Adrenal gland (tissue), 12 donors: Measurements from ENCODE around the gene CTAGE1. TPM values are rescaled to one million over a fixed set of nuclear protein-coding genes. Genes with fewer than 3 reads are reported as not detected.

Source experiments
- DNase-seq, 7 donors: peaks; one replicate each; pipeline ENCODE4 v3.0.0-alpha.2; 2019 to 2020
- H3K27ac ChIP-seq, 5 donors: fragments of 200-600 bp; sonication (generic) in 4 of 5; 1 replicate in 3 of 5; 2 replicates in 2 of 5; pipeline versions ENCODE4 v1.5.1 to v1.8.0; 2016 to 2020; ENCODE audit warnings: mild to moderate bottlenecking in 1 of 5
- H3K27me3 ChIP-seq: fragments of 200-600 bp; 2 replicates; pipeline ENCODE4 v1.8.0; 2021
- H3K36me3 ChIP-seq, 2 donors: fragments of 200-600 bp; replicated peaks in 1 of 2; 1 replicate in 1 of 2; 2 replicates in 1 of 2; pipeline versions ENCODE4 v1.5.1 to v1.8.0; 2018 to 2022
- H3K4me1 ChIP-seq, 2 donors: fragments of 200-600 bp; replicated peaks in 1 of 2; 1 replicate in 1 of 2; 2 replicates in 1 of 2; pipeline versions ENCODE4 v1.5.1 to v1.8.0; 2018 to 2021
- H3K4me3 ChIP-seq, 4 donors: fragments of 200-600 bp; sonication (generic) in 3 of 4; one replicate each; pipeline ENCODE4 v1.5.1; 2016 to 2018
- H3K9me3 ChIP-seq, 3 donors: fragments of 200-600 bp; sonication (generic) in 1 of 3; replicated peaks in 1 of 3; 1 replicate in 2 of 3; 2 replicates in 1 of 3; pipeline versions ENCODE4 v1.5.1 to v1.8.0; 2016 to 2021
- POLR2A ChIP-seq, 2 donors: fragments of 450-650 bp; IDR thresholded peaks; one replicate each; pipeline ENCODE4 v1.6.1; 2017; ENCODE audit warnings: antibody characterized with exemption in 2 of 2, mild to moderate bottlenecking in 2 of 2, moderate library complexity in 1 of 2
- WGBS, 4 donors: extraction: QIAGEN DNeasy Blood & Tissue Kit in 2 of 4; methylation state at CpG; one replicate each; pipeline versions ENCODE4 v1.1.5 to v1.1.7; 2013 to 2017; 5-methylcytosine and 5-hydroxymethylcytosine counted together
- intact Hi-C, 2 donors: fragments of 100-400 bp; cut with DNase I; formaldehyde crosslinking; loops; one replicate each; pipeline versions ENCODE4 v1.14.1 to v1.15.0; 2022 to 2023
- polyA plus RNA-seq, 3 donors: library from polyadenylated mRNA; stranded (reverse); fragments of 200-250 nt in 2 of 3; fragments of 350-450 nt in 1 of 3; fragmentation: Illumina TruSeq in 1 of 3; extraction: RNeasy Lipid Tissue Mini Kit (QIAGEN cat#74804) in 1 of 3; gene quantifications; one replicate each; pipeline ENCODE4 v1.2.3, GENCODE V29; 2013 to 2014
- total RNA-seq, 9 donors: library from RNA; depleted of rRNA in 4 of 9; stranded (reverse); fragments of >200 nt in 4 of 9; fragments of 120-200 nt in 1 of 9; fragmentation: NEBNext Ultra II Directional in 1 of 9; extraction: Animal tissue kit (Norgen Biotek cat#: 25700) in 1 of 9; gene quantifications; one replicate each; pipeline versions ENCODE4 v1.1.0 to v1.2.4, GENCODE V29; 2013 to 2023
- TF ChIP-seq, protein P1 (sequence below), 6 experiments: fragments of 450-650 bp in 4 of 6; fragments of 200-600 bp in 2 of 6; sonication (generic) in 1 of 6; IDR thresholded peaks; 1 replicate in 5 of 6; 2 replicates in 1 of 6; pipeline versions ENCODE4 v1.5.1 to v1.8.0; 2016 to 2021; ENCODE audit warnings: antibody characterized with exemption in 6 of 6, mild to moderate bottlenecking in 2 of 6, moderate library complexity in 1 of 6
- donor health status: healthy with polysubstance abuse.
- donor health status: Bipolar disorder and iron deficiency.
- donor health status: DM: yes; HTN: yes; CAD: no.
- donor health status: DM: no; HTN: no; CAD: no.
- donor health status: DM: no; HTN: no; CAD: no.
- donor health status: DM: yes; HTN: yes; CAD: no.

The CTAGE1 gene
- total and polyA plus RNA-seq, 12 donors, result under 0.01 to 0.14 (median 0.04) TPM; not detected in 9

DNA sequence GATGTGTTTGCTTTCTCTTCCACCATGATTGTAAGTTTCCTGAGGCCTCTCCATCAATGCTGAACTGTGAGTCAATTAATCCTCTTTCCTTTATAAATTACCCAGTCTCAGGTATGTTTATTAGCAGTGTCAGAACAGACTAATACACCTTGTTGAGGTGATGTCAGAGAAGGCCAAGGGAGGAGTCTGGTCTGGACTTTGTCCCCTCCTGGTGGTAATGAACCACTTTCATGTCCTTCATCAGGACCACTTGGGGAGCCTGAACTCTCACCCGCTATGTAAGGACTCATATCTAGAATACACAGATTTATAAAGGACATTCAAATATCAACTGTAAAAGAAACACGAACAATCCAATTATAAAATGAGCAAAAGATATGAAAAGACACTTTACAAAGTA lies 2.9 kb upstream of the CTAGE1 start:
- Histone ChIP-seq H3K36me3 (no peaks in the 10 kb centered on the region), H3K4me3 (no peak overlapping the region), H3K27me3 (no peaks in the 10 kb centered on the region), H3K9me3 (no peaks in the 10 kb centered on the region), H3K4me1 (no peaks in the 10 kb centered on the region), H3K27ac (no peak overlapping the region)
- intact Hi-C loops, result no loop called here
- DNase-seq, result no peak
- WGBS, 4 donors, result 90 to 100% (median 95%) methylated on average over 2 of the region's 2 CpGs
- TF ChIP-seq, protein P1, sequence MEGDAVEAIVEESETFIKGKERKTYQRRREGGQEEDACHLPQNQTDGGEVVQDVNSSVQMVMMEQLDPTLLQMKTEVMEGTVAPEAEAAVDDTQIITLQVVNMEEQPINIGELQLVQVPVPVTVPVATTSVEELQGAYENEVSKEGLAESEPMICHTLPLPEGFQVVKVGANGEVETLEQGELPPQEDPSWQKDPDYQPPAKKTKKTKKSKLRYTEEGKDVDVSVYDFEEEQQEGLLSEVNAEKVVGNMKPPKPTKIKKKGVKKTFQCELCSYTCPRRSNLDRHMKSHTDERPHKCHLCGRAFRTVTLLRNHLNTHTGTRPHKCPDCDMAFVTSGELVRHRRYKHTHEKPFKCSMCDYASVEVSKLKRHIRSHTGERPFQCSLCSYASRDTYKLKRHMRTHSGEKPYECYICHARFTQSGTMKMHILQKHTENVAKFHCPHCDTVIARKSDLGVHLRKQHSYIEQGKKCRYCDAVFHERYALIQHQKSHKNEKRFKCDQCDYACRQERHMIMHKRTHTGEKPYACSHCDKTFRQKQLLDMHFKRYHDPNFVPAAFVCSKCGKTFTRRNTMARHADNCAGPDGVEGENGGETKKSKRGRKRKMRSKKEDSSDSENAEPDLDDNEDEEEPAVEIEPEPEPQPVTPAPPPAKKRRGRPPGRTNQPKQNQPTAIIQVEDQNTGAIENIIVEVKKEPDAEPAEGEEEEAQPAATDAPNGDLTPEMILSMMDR (IDR thresholded peaks at IDR 0.05), result no peak
- TF ChIP-seq POLR2A (IDR thresholded peaks at IDR 0.05), result no peak

DNA sequence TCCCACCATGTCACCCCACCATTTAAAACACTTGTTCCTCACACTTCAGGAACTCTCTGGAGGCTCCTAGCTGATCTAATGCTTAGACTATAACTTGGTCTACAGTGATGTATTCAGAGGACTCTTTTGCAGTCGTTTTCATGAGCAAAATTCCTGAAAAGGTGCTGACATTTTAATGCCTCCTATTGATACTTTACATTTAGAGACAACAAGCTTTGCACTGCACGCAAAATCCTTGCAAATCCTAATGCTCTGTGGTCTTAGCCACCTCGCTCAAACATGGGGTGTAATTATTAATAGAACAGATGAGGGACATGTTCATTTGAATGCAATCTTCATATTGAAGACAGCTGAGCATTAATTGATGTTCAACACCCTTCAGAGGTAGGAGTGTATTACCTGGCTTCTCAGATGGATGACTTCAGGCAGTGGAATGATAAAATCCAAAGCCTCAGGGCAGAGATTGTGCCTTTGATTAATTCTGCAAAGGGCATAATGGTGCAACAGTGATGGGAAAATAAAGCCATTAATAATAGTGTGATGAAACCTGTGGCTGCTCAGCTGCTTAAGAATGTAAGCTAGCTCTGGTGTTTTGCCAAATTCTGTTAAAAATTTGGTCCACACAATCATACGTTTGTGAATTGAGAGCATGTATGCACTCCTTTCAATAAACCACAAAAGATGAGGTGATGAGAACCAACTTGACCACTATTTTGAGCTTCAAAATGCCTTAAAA lies 5.4 kb downstream of the CTAGE1 start:
- Histone ChIP-seq H3K9me3 (no peaks in the 10 kb centered on the region), H3K4me1 (no peaks in the 10 kb centered on the region), H3K4me3 (no peak overlapping the region), H3K36me3 (no peaks in the 10 kb centered on the region), H3K27me3 (no peaks in the 10 kb centered on the region), H3K27ac (no peak overlapping the region)
- TF ChIP-seq, protein P1 (IDR thresholded peaks at IDR 0.05), result no peak
- no peak for TF ChIP-seq POLR2A (IDR thresholded peaks at IDR 0.05)
- peak in 2 of 7 donors; percentile 25 to 41 for DNase-seq
- intact Hi-C loops, result no loop called here
- 64 to 68% (median 66%) methylated on average over 4 of the region's 4 CpGs for WGBS, 4 donors

DNA sequence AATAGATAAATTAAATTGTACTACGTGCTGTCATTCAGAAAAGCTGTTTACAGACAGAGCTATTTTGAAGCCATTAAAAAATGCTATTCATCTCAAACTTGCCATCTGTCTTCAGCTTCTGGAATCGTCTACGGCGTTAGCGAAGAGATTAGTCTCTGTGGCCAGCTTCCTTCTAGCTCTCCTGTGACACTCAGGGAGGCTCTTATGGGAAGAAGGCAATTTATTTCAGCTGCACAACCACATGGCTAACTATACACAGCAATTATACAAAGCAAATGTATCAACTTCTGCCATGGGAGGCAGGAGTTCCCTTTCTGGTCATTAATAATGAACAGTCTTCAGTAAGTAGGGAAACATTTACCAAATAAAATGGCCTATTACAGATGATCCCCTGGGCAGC lies 6.3 kb downstream of the CTAGE1 start:
- intact Hi-C loops, result no loop called here
- no peak for DNase-seq
- H3K27me3 ChIP-seq, result no peaks in the 10 kb centered on the region
- H3K27ac ChIP-seq, result no peak overlapping the region
- WGBS, 4 donors, result 85 to 89% (median 87%) methylated on average over 5 of the region's 5 CpGs
- no peaks in the 10 kb centered on the region for H3K36me3 ChIP-seq
- no peaks in the 10 kb centered on the region for H3K9me3 ChIP-seq
- H3K4me1 ChIP-seq, result no peaks in the 10 kb centered on the region
- TF ChIP-seq, protein P1 (IDR thresholded peaks at IDR 0.05), result no peak
- no peak for TF ChIP-seq POLR2A (IDR thresholded peaks at IDR 0.05)
- H3K4me3 ChIP-seq, result no peak overlapping the region

DNA sequence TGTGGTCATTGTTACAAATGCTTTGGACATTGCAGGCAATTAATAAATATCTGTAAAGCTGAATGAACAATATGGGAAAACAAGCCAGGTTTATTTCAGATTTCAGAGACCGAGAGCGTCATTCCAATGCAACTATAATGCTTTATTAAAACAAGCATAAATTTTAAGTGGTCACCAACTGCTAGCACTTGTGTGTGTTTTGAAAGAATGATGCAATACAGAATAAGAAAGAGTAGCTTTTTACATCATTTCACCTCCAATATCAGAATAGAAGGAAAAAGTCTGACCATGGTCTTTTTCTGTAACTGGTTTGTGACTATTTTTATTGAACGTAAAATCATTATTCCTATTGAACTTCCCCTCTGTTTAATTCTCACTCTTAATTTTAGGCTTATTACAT lies 7.6 kb downstream of the CTAGE1 start:
- WGBS, 4 donors, result 92 to 94% (median 93%) methylated on average over 3 of the region's 3 CpGs

More for the DNA sequence above, 7.6 kb downstream of the CTAGE1 start:
- Histone ChIP-seq H3K27me3 (no peaks in the 10 kb centered on the region), H3K4me1 (no peaks in the 10 kb centered on the region), H3K36me3 (no peaks in the 10 kb centered on the region), H3K4me3 (no peak overlapping the region), H3K9me3 (peaks cover 0 to 7% (median 0%) of the 10 kb centered on the region in 3 donors), H3K27ac (no peak overlapping the region)
- DNase-seq, result no peak
- intact Hi-C loops, result no loop called here
- no peak for TF ChIP-seq POLR2A (IDR thresholded peaks at IDR 0.05)
- TF ChIP-seq, protein P1 (IDR thresholded peaks at IDR 0.05), result no peak
